GM20000 (cell line): ENCODE results near the gene MSX1.

Experiments used
- DNase-seq: peaks from one replicate; pipeline ENCODE4 v3.0.0; 2012; ENCODE audit warnings: low spot score
- TF ChIP-seq, protein P1 (sequence below): IDR thresholded peaks from 2 replicates; pipeline ENCODE4 v1.5.1; 2012; ENCODE audit warnings: mild to moderate bottlenecking, control low read depth; ENCODE audit errors: extremely low read depth, missing control alignments

Gene MSX1

DNA sequence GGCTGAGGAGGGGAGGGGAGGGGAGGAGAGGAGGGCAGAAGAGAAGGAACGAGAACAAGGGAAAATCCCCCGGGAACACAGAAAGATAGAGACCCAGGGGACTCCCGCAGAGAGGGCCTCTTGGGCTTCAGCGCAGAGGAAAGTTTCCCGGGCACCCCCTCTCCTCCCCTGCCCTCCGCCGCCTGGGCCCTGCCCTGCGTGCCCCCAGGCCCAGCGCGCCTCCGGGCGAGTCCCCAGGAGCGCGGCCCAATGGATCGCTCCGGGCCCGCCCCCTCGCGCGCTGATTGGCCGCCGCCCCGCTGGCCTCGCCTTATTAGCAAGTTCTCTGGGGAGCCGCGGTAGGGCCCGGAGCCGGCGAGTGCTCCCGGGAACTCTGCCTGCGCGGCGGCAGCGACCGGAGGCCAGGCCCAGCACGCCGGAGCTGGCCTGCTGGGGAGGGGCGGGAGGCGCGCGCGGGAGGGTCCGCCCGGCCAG, at the start of gene MSX1:
Gene MSX1, plus strand, starts transcription at position 341 of the 474 bp plus-strand sequence. CDS start 235 bp downstream, outside the sequence.
- DNase-seq: peak; percentile 93

DNA sequence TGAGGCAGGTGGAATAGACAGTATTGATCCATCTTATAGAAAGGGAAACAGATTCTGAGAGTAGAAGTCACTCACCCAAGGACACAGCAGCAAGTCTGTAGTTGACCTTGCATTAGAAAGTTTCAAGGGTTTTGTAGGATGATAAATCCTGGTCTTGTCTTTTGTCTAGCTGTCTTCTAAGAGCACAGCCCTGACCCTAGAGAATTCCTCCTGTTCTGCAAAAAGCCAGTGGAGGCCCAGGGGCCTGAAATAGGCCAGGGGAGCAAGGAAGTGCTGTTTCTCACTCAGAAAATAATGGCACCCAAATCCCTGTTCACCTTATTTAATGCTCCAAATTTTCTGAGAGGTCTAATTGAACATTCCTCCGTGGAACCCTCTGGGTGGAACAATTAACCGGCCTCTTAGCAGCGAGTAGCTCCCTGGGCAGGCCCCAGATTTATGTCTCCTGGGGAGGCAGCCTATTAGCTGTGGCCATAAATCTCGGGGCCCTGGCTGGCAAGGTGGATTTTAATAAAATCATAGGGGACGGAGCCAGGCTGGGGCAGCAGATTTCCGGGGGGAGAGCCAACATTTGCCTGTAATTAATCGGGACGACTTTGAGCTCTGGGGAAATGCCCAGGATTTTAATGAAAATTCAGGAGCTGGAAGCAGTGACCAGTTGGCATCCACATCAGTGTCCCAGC, 49.2 kb upstream of the MSX1 start:
- TF ChIP-seq, protein P1, sequence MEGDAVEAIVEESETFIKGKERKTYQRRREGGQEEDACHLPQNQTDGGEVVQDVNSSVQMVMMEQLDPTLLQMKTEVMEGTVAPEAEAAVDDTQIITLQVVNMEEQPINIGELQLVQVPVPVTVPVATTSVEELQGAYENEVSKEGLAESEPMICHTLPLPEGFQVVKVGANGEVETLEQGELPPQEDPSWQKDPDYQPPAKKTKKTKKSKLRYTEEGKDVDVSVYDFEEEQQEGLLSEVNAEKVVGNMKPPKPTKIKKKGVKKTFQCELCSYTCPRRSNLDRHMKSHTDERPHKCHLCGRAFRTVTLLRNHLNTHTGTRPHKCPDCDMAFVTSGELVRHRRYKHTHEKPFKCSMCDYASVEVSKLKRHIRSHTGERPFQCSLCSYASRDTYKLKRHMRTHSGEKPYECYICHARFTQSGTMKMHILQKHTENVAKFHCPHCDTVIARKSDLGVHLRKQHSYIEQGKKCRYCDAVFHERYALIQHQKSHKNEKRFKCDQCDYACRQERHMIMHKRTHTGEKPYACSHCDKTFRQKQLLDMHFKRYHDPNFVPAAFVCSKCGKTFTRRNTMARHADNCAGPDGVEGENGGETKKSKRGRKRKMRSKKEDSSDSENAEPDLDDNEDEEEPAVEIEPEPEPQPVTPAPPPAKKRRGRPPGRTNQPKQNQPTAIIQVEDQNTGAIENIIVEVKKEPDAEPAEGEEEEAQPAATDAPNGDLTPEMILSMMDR: no peak
- DNase-seq: no peak

More for the DNA sequence above, at the start of gene MSX1:
- TF ChIP-seq, protein P1: no peak

DNA sequence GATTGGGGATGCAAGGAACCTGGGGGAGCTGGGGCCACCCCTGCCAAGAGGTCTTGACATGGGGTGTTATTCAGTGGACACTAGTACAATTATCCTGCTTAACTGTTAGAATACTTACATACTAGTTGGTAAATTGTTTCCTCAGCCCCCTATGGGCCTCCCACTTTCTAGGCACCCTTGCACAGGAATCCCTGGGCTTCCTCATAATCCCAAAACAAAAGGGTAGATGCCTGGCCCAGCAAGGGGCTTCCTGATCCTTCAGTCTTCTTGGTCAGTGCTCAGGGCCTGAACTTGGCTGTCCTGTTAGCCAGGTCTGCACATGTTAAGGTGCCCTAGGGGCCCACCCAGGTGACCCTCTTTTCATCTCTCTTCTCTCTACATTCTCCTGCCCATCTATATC, 48.7 kb upstream of the MSX1 start:
- TF ChIP-seq, protein P1: no peak
- DNase-seq: no peak

DNA sequence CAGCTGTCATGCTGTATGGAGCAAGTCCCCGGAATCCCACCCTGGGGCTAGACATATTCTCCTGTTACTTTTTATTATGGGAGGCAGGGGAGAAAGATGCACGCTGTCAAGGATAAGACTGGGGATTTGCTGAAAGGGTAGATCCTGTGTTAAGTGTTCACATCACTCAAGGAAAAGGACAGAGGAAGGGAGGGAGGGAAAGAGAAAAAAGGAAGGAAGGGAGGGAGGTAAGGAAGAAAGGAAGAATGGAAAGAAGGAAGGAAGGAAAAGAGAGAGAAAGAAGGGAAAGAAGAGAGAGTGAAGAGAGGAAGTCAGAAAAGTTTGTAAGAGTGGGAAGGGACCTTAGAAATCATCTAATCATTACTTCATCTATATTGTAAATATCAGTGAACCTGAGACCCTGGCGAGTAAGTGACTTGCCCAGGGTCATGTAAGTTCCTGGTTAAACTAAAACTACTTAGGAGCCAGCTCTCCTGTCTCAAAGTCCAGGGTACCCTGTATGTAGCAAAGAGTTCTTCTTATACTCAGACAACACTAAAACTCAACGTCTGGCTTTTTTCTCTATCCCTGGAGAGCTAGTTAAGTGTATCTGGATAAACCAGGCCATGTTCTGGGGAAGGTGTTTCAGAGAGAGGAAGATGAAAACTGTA, 47.2 kb upstream of the MSX1 start:
- TF ChIP-seq, protein P1: no peak
- DNase-seq: no peak

DNA sequence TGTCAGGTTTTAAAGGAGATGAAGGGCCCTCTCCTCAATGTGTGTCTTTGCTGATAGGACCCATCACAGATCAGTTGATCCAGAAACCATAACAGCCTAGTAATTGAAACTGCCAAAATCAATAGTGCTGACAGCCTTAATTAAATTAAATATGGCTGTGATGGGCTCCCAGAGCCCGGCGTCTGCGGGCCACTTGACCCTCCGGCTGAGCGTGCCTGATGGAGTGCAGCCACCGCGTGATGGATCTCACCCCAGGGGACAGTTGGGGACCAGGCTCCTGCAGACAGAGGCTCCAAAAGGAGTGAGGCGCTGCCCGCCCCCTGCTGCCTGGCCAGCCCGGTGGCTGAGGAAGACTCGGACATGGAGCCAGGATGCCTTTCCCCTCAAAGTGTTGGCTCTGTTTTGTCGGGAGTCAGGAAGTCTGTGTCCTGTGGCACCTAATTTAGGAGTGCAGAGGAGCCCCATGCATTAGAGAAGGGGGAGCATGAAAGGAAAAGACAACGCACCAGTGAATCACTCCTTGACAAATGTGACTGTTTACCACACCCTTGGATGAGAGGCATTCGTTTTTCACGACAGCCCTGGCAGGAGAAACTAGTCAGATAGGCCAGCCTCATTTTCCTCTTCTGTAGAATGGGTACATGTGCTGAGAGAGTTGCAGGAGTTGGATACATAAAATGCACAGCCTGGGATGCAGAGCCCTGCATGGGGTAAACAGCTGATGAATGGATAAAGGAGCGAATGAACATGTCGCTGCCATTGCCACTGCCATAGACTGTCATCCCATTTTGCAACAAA, 40.9 kb upstream of the MSX1 start:
- TF ChIP-seq, protein P1: no peak
- DNase-seq: no peak

DNA sequence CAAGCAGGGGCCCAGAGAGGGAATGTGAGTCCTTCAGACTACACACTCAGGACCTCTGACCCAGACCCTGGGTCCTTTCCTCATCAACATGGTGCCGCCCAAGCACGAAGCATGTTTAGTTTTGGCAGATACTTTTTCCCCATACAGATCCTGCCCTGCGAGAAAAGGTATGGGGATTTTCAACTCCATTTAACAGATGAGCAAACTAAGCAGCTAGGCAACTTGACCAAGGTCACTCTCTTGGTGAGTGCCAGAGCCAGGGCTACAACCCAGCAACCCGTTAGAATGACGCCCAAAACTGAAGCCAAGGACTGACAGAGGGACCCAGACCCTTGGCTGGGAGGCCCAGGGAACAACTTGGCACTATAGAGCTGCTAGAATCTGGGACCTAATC, 40.3 kb upstream of the MSX1 start:
- TF ChIP-seq, protein P1: no peak

DNA sequence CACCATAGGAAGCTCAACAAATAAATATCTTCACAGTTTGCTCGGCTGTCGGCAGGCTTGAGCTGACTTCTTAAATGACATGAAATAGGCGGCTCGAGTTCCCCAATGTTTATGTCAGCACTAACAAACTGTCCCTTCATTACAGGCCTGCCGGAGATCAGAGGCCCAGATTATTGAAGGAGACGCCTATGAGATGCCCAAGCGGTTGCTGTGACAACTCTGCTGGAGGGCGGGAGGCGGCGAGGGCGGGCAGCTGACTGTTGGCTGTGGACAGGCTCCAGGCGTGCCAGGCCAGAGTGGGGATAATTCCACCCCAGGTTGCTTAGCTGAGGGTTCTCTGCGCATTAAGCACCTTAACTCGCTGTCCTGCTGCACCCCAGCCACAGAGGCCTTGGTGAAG, 39.2 kb upstream of the MSX1 start:
- TF ChIP-seq, protein P1: no peak
- DNase-seq: no peak

More for the DNA sequence above, 40.3 kb upstream of the MSX1 start:
- no peak for DNase-seq
